H1 (cell line): ENCODE results near the gene VPS26A. TPM values are rescaled to one million over a fixed set of nuclear protein-coding genes. Genes with fewer than 3 reads are reported as not detected.
A peak's percentile ranks its signal among the peaks of the same experiment; 100 is the strongest.

Experiments
- CTCF ChIA-PET: fragments of 300-600 bp; sonication (Branson Sonifier 250); formaldehyde crosslinking; loops from one replicate; lab custom pipeline; 2021; ENCODE audit not compliant: partially characterized antibody; lab: Charles Lee
- POLR2A ChIA-PET: fragments of 300-600 bp; sonication (Branson Sonifier 250); formaldehyde crosslinking; loops from one replicate; lab custom pipeline; 2021; ENCODE audit warnings: inconsistent platforms; ENCODE audit not compliant: partially characterized antibody; lab: Charles Lee
- DNase-seq, 2 experiments: peaks; one replicate each; pipeline versions ENCODE4 v3.0.0 to v3.0.0-alpha.2; 2010 to 2022; ENCODE audit warnings: low spot score in 2 of 2, low read depth in 1 of 2, mixed read lengths in 1 of 2
- FAIRE-seq: peaks from 2 replicates; lab custom pipeline; 2011; peaks lifted over from hg19 to GRCh38; lab: Jason Lieb, UNC
- H2AFZ ChIP-seq: 2 replicates; pipeline ENCODE4 v1.8.1; 2012; ENCODE audit warnings: low read length, inconsistent platforms
- H2AK5ac ChIP-seq: 2 replicates; pipeline ENCODE4 v1.6.1; 2013; ENCODE audit warnings: low read depth, low read length
- H2BK120ac ChIP-seq: replicated peaks from 2 replicates; pipeline ENCODE3; 2013; ENCODE audit warnings: low read depth, low read length, inconsistent platforms
- H2BK12ac ChIP-seq: 2 replicates; pipeline ENCODE4 v1.6.1; 2013; ENCODE audit warnings: low read depth, low read length
- H2BK15ac ChIP-seq: 2 replicates; pipeline ENCODE4 v1.6.1; 2013; ENCODE audit warnings: low read length
- H2BK20ac ChIP-seq: 2 replicates; pipeline ENCODE4 v1.6.1; 2013; ENCODE audit warnings: low read length
- H2BK5ac ChIP-seq: 2 replicates; pipeline ENCODE4 v1.6.1; 2013; ENCODE audit warnings: low read depth, low read length
- H3K14ac ChIP-seq: 2 replicates; pipeline ENCODE4 v1.6.1; 2013; ENCODE audit warnings: inconsistent platforms; ENCODE audit not compliant: insufficient read length
- H3K18ac ChIP-seq: 2 replicates; pipeline ENCODE4 v1.6.1; 2013; ENCODE audit warnings: low read length; ENCODE audit errors: extremely low read depth
- H3K23ac ChIP-seq: 2 replicates; pipeline ENCODE4 v1.6.1; 2013; ENCODE audit warnings: inconsistent platforms; ENCODE audit not compliant: insufficient read length
- H3K23me2 ChIP-seq: 2 replicates; pipeline ENCODE4 v1.6.1; 2013; ENCODE audit warnings: low read depth, low read length
- H3K27ac ChIP-seq: 2 replicates; pipeline ENCODE4 v1.6.1; 2011; ENCODE audit warnings: low read depth, low read length, inconsistent platforms
- H3K27me3 ChIP-seq, 4 experiments: replicated peaks in 1 of 4; 1 replicate in 1 of 4; 2 replicates in 3 of 4; pipeline versions ENCODE4 v1.6.1 to v1.8.1; 2011 to 2013; ENCODE audit warnings: low read length in 3 of 4, mild to moderate bottlenecking in 3 of 4, inconsistent platforms in 2 of 4, mixed read lengths in 2 of 4, moderate library complexity in 1 of 4; ENCODE audit not compliant: control insufficient read depth in 3 of 4, insufficient read depth in 3 of 4; ENCODE audit errors: extremely low read depth in 1 of 4
- H3K36me3 ChIP-seq, 4 experiments: 2 replicates each; pipeline versions ENCODE4 v1.6.1 to v1.8.1; 2011 to 2013; ENCODE audit warnings: mild to moderate bottlenecking in 4 of 4, low read length in 3 of 4, moderate library complexity in 2 of 4, control low read depth in 1 of 4, inconsistent platforms in 1 of 4; ENCODE audit not compliant: insufficient read depth in 4 of 4, control insufficient read depth in 2 of 4
- H3K4ac ChIP-seq: replicated peaks from 2 replicates; pipeline ENCODE3; 2013; ENCODE audit warnings: low read length, low read depth, mixed read lengths, inconsistent platforms; ENCODE audit not compliant: insufficient read length
- H3K4me1 ChIP-seq, 4 experiments: replicated peaks in 1 of 4; 1 replicate in 1 of 4; 2 replicates in 3 of 4; pipeline versions ENCODE4 v1.6.1 to v1.8.1; 2011 to 2013; ENCODE audit warnings: low read length in 3 of 4, inconsistent platforms in 2 of 4, mixed read lengths in 1 of 4; ENCODE audit not compliant: insufficient read depth in 4 of 4, control insufficient read depth in 3 of 4
- H3K4me2 ChIP-seq, 2 experiments: 2 replicates each; pipeline versions ENCODE4 v1.6.1 to v1.8.1; 2011 to 2013; ENCODE audit warnings: low read depth in 2 of 2, low read length in 2 of 2, control low read depth in 1 of 2, inconsistent platforms in 1 of 2, mild to moderate bottlenecking in 1 of 2; ENCODE audit not compliant: insufficient read depth in 1 of 2
- H3K4me3 ChIP-seq, 4 experiments: fragments of 200-600, 300-600 bp in 1 of 4; sonication (generic), shearing (Covaris generic), sonication (Bioruptor Twin) in 1 of 4; 2 replicates each; pipeline versions ENCODE4 v1.5.1 to v1.8.1; 2011 to 2016; ENCODE audit warnings: low read length in 4 of 4, low read depth in 3 of 4, control low read depth in 2 of 4, inconsistent platforms in 2 of 4, mild to moderate bottlenecking in 2 of 4, mixed read lengths in 1 of 4, moderate library complexity in 1 of 4; ENCODE audit not compliant: insufficient read depth in 2 of 4; ENCODE audit errors: extremely low read depth in 1 of 4
- H3K56ac ChIP-seq: replicated peaks from 2 replicates; pipeline ENCODE3; 2013; ENCODE audit warnings: low read depth, mild to moderate bottlenecking, mixed read lengths, low read length, inconsistent platforms; ENCODE audit not compliant: insufficient read length
- H3K79me1 ChIP-seq: 2 replicates; pipeline ENCODE4 v1.6.1; 2013; ENCODE audit warnings: low read depth, low read length, control low read depth
- H3K79me2 ChIP-seq, 2 experiments: 2 replicates each; pipeline versions ENCODE4 v1.6.1 to v1.8.1; 2012 to 2013; ENCODE audit warnings: low read length in 2 of 2, mild to moderate bottlenecking in 2 of 2, inconsistent platforms in 1 of 2; ENCODE audit not compliant: insufficient read depth in 2 of 2, control insufficient read depth in 1 of 2
- H3K9ac ChIP-seq, 4 experiments: replicated peaks in 1 of 4; 1 replicate in 1 of 4; 2 replicates in 3 of 4; pipeline versions ENCODE4 v1.6.1 to v1.8.1; 2011 to 2013; ENCODE audit warnings: low read depth in 3 of 4, low read length in 3 of 4, control low read depth in 2 of 4, mild to moderate bottlenecking in 2 of 4, moderate library complexity in 2 of 4, inconsistent platforms in 1 of 4; ENCODE audit errors: extremely low read depth in 1 of 4
- H3K9me3 ChIP-seq, 2 experiments: 2 replicates each; pipeline versions ENCODE4 v1.6.1 to v1.8.1; 2012 to 2013; ENCODE audit warnings: mild to moderate bottlenecking in 2 of 2, moderate library complexity in 2 of 2, control low read depth in 1 of 2, inconsistent platforms in 1 of 2, low read depth in 1 of 2, low read length in 1 of 2, mixed read lengths in 1 of 2; ENCODE audit not compliant: insufficient read depth in 2 of 2
- H4K20me1 ChIP-seq, 2 experiments: replicated peaks in 1 of 2; 2 replicates each; pipeline versions ENCODE3 to v1.8.1; 2011 to 2013; ENCODE audit warnings: inconsistent platforms in 2 of 2, low read length in 2 of 2, mild to moderate bottlenecking in 1 of 2; ENCODE audit not compliant: insufficient read depth in 2 of 2, control insufficient read depth in 1 of 2
- H4K5ac ChIP-seq: 2 replicates; pipeline ENCODE4 v1.6.1; 2013; ENCODE audit warnings: low read length, low read depth, mixed read lengths, inconsistent platforms; ENCODE audit not compliant: insufficient read length
- H4K8ac ChIP-seq: 2 replicates; pipeline ENCODE4 v1.8.0; 2013; ENCODE audit warnings: mild to moderate bottlenecking, moderate library complexity, low read length, inconsistent platforms; ENCODE audit not compliant: insufficient read depth; ENCODE audit errors: extremely low read depth
- H4K91ac ChIP-seq: replicated peaks from 2 replicates; pipeline ENCODE3; 2013; ENCODE audit warnings: low read length, mixed read lengths, inconsistent platforms; ENCODE audit not compliant: insufficient read length
- ASH2L ChIP-seq: fragments of 200-600, 300-600 bp; sonication (generic); IDR thresholded peaks from one replicate; pipeline ENCODE4 v1.7.1; 2017; ENCODE audit warnings: low read length
- EP300 ChIP-seq, 2 experiments: IDR thresholded peaks; 1 replicate in 1 of 2; 2 replicates in 1 of 2; pipeline ENCODE4 v1.6.1; 2011 to 2012; ENCODE audit warnings: low read depth in 2 of 2, low read length in 2 of 2, mild to moderate bottlenecking in 2 of 2, borderline replicate concordance in 1 of 2, inconsistent platforms in 1 of 2, moderate library complexity in 1 of 2
- GABPA ChIP-seq: IDR thresholded peaks from 2 replicates; pipeline ENCODE4 v1.6.1; 2011; ENCODE audit warnings: mild to moderate bottlenecking, low read length, moderate library complexity, borderline replicate concordance; ENCODE audit not compliant: insufficient read depth
- HDAC2 ChIP-seq, 2 experiments: fragments of 300-600 bp in 1 of 2; sonication (generic) in 1 of 2; IDR thresholded peaks; 2 replicates each; pipeline ENCODE4 v1.6.1; 2011 to 2012; ENCODE audit warnings: low read depth in 2 of 2, low read length in 2 of 2, mild to moderate bottlenecking in 2 of 2, moderate library complexity in 2 of 2, borderline replicate concordance in 1 of 2, inconsistent platforms in 1 of 2
- HDAC6 ChIP-seq: IDR thresholded peaks from one replicate; pipeline ENCODE4 v1.7.1; 2012; ENCODE audit warnings: low read depth, mild to moderate bottlenecking, inconsistent platforms, low read length, moderate library complexity
- KDM4A ChIP-seq: IDR thresholded peaks from one replicate; pipeline ENCODE4 v1.7.1; 2012; ENCODE audit warnings: low read depth, mild to moderate bottlenecking, moderate library complexity, low read length, inconsistent platforms; ENCODE audit not compliant: severe bottlenecking
- KDM5A ChIP-seq: fragments of 200-600 bp; IDR thresholded peaks from 2 replicates; pipeline ENCODE4 v1.7.1; 2012; ENCODE audit warnings: mild to moderate bottlenecking, low read length, inconsistent platforms, mixed read lengths
- NRF1 ChIP-seq: IDR thresholded peaks from 2 replicates; pipeline ENCODE4 v1.6.1; 2011; ENCODE audit warnings: mild to moderate bottlenecking, low read depth, low read length, improper control_type of control experiment
- POLR2AphosphoS5 ChIP-seq: IDR thresholded peaks from 2 replicates; pipeline ENCODE4 v1.6.1; 2011; ENCODE audit warnings: low read depth, low read length
- SUZ12 ChIP-seq: fragments of 200-600 bp; sonication (generic); IDR thresholded peaks from 2 replicates; pipeline ENCODE4 v1.6.1; 2012; ENCODE audit warnings: mild to moderate bottlenecking, inconsistent platforms, low read length, moderate library complexity, mixed read lengths
- TAF1 ChIP-seq: IDR thresholded peaks from 2 replicates; pipeline ENCODE4 v1.6.1; 2011; ENCODE audit warnings: mild to moderate bottlenecking, low read depth, low read length
- WGBS, 2 experiments: shearing (Covaris generic) in 1 of 2; methylation state at CpG; one replicate each; pipeline versions ENCODE4 v1.1.6 to v1.1.7; 2013 to 2015; ENCODE audit warnings: low lambda C conversion rate in 2 of 2, mixed read lengths in 2 of 2, inconsistent platforms in 1 of 2, low coverage in 1 of 2, missing lambda C conversion rate in 1 of 2; ENCODE audit not compliant: insufficient replicate concordance in 2 of 2, insufficient coverage in 1 of 2, insufficient read length in 1 of 2; ENCODE audit errors: extremely low coverage in 1 of 2, missing lambda C conversion rate in 1 of 2; 5-methylcytosine and 5-hydroxymethylcytosine counted together
- polyA plus RNA-seq, 7 experiments: library from polyadenylated mRNA; depleted of rRNA in 3 of 7; stranded (reverse) in 5 of 7; unstranded in 2 of 7; fragments of >200 nt in 5 of 7; fragments of 200-250 nt in 2 of 7; gene quantifications; 1 replicate in 5 of 7; 2 replicates in 1 of 7; 4 replicates in 1 of 7; pipeline versions ENCODE4 v1.2.1 to v1.2.3, GENCODE V29; 2011 to 2013; ENCODE audit warnings: missing spikeins in 2 of 7, mixed read lengths in 2 of 7
- total RNA-seq: library from RNA; stranded (reverse); fragmentation: NEBNext Ultra II Directional; extraction: Animal tissue kit (Norgen Biotek cat#: 25700); gene quantifications from 2 replicates; pipeline ENCODE4 v1.2.1, GENCODE V29; 2021

VPS26A gene
- total and polyA plus RNA-seq, 2 of the 8 experiments (the other 6 are each of a cell fraction or from before 2014, with no cell fraction given), result 10.7 to 44.8 TPM

GRCh38 chr10:69179743-69180524 lies 56.0 kb downstream of the VPS26A start, which contains the start of gene SUPV3L1:
Gene SUPV3L1 (plus strand): TSS chr10:69180234. CDS start chr10:69180292, 58 bp downstream.
- WGBS, 2 experiments, result 1% methylated on average over 43 of the region's 44 CpGs; no CpG with 5 or more reads in 1 of the 2 experiments
- CTCF ChIA-PET, result no interaction called here
- TF ChIP-seq HDAC6, result no peak
- peak; percentile 100 for TF ChIP-seq KDM4A
- peak in 1 of 2 experiments; percentile 19; a peak in 1 of 3 replicates for TF ChIP-seq EP300 (IDR thresholded peaks at IDR 0.05; ENCODE audit: borderline replicate concordance in 1 of 2, low read depth in 2 of 2, low read length in 2 of 2)
- TF ChIP-seq HDAC2 (IDR thresholded peaks at IDR 0.05; ENCODE audit: borderline replicate concordance in 1 of 2, low read depth in 2 of 2, low read length in 2 of 2), result peak in 1 of 2 experiments; percentile 72; a peak in 2 of 4 replicates
- peak; percentile 97 for TF ChIP-seq KDM5A
- peak; percentile 98 for TF ChIP-seq ASH2L
- TF ChIP-seq NRF1, result no peak
- peak; percentile 93 for TF ChIP-seq POLR2AphosphoS5
- no peak for TF ChIP-seq SUZ12
- TF ChIP-seq TAF1, result peak; percentile 93
- no peak for TF ChIP-seq GABPA

More at GRCh38 chr10:69179743-69180524, 56.0 kb downstream of the VPS26A start, which contains the start of gene SUPV3L1:
- H3K4me3 ChIP-seq, result peak within 1 kb of the TSS; percentile 88 to 99 (median 95)
- no peak within 1 kb of the TSS for H3K56ac ChIP-seq
- H2BK20ac ChIP-seq, result no peak within 1 kb of the TSS
- peaks cover 0 to 10% (median 2%) of the 10 kb centered on the region in 4 experiments; a peak in 5 of 7 replicates for H3K4me1 ChIP-seq
- peaks cover 7% of the 10 kb centered on the region for H3K23me2 ChIP-seq
- no peak within 1 kb of the TSS; the same call in none of the 2 replicates for H2AK5ac ChIP-seq
- no peaks in the 10 kb centered on the region for H3K27me3 ChIP-seq
- H4K8ac ChIP-seq, result peak within 1 kb of the TSS; percentile 99; the same call in 1 of the 2 replicates
- H2BK12ac ChIP-seq, result no peak within 1 kb of the TSS; the same call in 1 of the 2 replicates
- H2BK15ac ChIP-seq, result no peak within 1 kb of the TSS
- peaks cover 0 to 3% (median 0%) of the 10 kb centered on the region in 4 experiments; a peak in 2 of 8 replicates for H3K36me3 ChIP-seq
- H4K91ac ChIP-seq, result no peak within 1 kb of the TSS
- POLR2A ChIA-PET, result interaction anchor here (0.6 to 1.9 kb wide), 22 partner anchors 9 to 188 kb away, joined by 3 to 6 read pairs (median 4); no protein-coding TSS in a partner anchor
- H3K79me2 ChIP-seq, result peaks cover 21 to 48% of the 10 kb centered on the region in 2 experiments
- H3K23ac ChIP-seq, result no peak within 1 kb of the TSS
- H3K4ac ChIP-seq, result no peak within 1 kb of the TSS
- H2AFZ ChIP-seq, result peak within 1 kb of the TSS; percentile 81
- H3K9me3 ChIP-seq, result no peaks in the 10 kb centered on the region
- peak; percentile 95 for FAIRE-seq
- DNase-seq, result peak; percentile 58 to 95
- peak within 1 kb of the TSS; percentile 81 for H2BK120ac ChIP-seq
- peak within 1 kb of the TSS; percentile 53 to 84 for H3K4me2 ChIP-seq
- no peak within 1 kb of the TSS for H3K14ac ChIP-seq
- H3K18ac ChIP-seq, result no peak within 1 kb of the TSS
- H3K79me1 ChIP-seq, result no peaks in the 10 kb centered on the region; the same call in none of the 2 replicates
- H4K5ac ChIP-seq, result peak within 1 kb of the TSS; percentile 84
- peaks cover 2 to 6% of the 10 kb centered on the region in 2 experiments for H4K20me1 ChIP-seq
- peak within 1 kb of the TSS; percentile 94 to 96 (median 96) for H3K9ac ChIP-seq
- H2BK5ac ChIP-seq, result peak within 1 kb of the TSS; percentile 47
- H3K27ac ChIP-seq, result peak within 1 kb of the TSS; percentile 98
